HG03280 (cell line): Measurements from ENCODE around the gene RIMKLB.
"Not testable (repeated sequence)": the region's sequence is repeated elsewhere in the genome, so short reads cannot be mapped to it uniquely, and the experiment has no call there.

Experiments used
- ATAC-seq: cut with Tn5 transposase; IDR thresholded peaks from one replicate; pipeline ENCODE4 v1.9.1; 2021; ENCODE audit warnings: mild to moderate bottlenecking, moderate library complexity; ENCODE audit not compliant: unreplicated experiment

The RIMKLB gene

DNA sequence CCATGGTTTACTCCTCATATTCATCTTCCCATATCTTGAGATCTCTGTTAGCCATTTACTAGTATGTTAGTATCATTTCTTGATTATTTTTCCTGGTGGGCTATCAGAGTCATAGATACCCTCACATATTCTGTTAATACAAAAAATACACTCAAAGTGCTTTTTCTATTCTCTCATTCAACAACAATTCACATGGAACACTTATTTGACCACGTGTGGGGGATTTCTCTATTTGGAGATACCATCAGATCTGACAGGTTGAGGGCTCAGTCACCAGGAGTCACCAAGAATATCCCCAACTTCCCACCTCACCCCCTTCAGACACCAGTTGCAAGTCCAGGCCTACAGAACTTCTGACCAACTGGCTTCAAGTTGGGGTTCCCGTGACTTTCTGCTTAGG is 72.7 kb downstream of the RIMKLB start:
- no peak for ATAC-seq

- no peak for ATAC-seq
These were observed 73.3 kb downstream of the RIMKLB start for GRCh38 chr12:8771072-8771471.

- no peak for ATAC-seq
These were observed 75.7 kb downstream of the RIMKLB start for GRCh38 chr12:8773461-8773860.

DNA sequence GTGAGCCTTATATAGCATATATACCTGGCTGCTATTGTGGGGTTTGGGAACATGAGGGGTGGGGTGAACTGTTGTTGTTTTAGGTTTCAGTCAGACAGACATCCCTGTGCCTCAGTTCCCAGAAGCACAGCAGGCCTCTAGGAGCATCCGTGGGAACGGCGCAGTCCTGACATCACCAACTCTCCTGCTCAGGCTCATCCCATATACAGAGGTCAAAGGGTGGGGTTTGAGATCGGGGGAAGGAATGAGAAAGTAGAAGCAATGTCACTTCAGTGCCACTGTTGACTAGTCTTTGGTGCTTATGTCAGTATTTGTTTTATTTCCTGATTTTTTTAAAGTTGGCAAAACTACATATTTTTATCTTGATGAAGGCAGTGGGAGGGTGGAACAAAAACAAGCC is 81.5 kb downstream of the RIMKLB start:
- ATAC-seq: no peak

- no peak for ATAC-seq
These were observed 82.1 kb downstream of the RIMKLB start for GRCh38 chr12:8779862-8780261.

- ATAC-seq: no peak
These were observed 82.6 kb downstream of the RIMKLB start for GRCh38 chr12:8780389-8780788.

GRCh38 chr12:8781381-8782127 is 83.8 kb downstream of the RIMKLB start:
- ATAC-seq: no peak

DNA sequence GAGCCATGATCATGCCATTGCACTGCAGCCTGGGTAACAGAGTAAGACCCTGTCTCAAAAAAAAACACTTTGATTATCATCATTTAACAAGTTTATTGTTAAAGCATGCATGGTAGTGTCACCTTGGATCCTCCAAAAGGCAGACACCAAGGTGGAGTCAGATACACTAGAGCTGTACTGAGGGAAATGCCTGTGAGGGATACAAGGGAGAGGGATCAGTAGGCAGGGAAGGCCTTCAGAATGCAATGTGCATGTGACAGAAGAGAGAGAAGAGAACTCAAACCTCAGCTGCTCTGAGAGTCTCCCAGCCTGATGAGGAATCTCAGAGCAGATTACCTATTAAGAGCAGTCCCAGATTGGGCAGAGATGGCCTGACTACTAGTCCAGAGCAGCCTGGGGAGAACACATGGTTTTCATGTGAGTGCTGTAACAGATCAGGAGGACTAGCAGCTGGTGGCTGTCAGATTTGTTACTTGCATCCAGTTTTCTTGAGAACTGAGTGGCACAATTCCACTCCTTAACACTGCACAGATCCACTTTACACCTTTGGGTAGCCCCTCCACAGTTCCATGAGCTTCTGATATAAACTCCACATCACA is 86.6 kb downstream of the RIMKLB start:
- ATAC-seq: no peak

- no peak for ATAC-seq
These were observed 87.7 kb downstream of the RIMKLB start for GRCh38 chr12:8785499-8785898.

GRCh38 chr12:8787206-8787605 is 89.4 kb downstream of the RIMKLB start:
- ATAC-seq: not testable (repeated sequence)

DNA sequence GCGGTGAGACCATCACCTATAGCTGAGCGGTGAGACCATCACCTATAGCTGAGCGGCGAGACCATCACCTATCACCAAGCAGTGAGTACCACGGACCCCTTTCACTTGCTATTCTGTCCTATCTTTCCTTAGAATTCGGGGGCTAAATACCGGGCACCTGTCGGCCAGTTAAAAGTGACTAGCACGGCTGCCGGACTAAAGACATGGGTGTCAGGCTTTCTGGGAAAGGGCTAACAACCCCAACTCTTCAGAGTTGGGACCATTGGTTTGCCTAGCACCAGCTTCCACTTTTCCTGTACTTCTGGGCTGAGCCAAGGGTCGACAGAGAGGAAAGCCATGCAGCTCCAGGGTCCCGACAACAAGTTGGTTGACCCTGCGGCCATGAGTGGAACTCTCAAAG is 90.9 kb downstream of the RIMKLB start:
- not testable (repeated sequence) for ATAC-seq

DNA sequence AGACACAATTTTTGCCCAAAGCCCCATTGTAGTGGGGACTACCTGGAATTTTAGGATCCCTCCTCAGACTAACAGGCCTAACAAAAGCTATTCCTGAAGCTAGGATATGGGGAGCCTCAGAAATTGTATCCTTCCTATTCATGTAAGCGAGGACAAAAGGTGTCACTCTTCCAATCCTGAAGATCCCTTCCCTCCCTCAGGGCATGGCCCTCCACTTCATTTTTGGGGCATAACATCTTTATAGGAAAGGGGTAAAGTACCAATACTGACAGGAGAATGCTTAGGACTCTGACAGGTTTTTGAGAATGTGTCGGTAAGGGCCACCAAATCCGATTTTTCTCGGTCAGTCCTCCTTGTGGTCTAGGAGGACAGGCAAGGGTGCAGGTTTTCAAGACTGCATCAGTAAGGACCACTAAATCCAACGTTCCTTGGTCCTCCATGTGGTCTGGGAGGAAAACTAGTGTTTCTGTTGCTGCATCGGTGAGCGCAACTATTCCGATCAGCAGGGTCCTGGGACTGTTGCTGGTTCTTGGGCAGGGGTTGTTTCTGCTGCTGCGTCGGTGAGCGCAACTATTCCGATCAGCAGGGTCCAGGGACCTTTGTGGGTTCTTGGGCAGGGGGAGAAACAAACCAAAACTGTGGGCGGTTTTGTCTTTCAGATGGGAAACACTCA is 91.7 kb downstream of the RIMKLB start:
- ATAC-seq: not testable (repeated sequence)

DNA sequence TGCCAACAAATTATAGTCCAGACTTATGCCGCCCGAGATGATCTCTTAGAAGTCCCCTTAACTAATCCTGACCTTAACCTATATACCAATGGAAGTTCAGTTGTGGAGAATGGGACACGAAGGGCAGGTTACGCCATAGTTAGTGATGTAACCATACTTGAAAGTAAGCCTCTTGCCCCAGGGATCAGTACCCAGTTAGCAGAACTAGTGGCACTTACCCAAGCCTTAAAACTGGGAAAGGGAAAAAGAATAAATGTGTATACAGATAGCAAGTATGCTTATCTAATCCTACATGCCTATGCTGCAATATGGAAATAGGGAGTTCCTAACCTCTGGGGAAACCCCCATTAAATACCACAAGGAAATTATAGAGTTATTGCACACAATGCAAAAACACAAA is 95.4 kb downstream of the RIMKLB start:
- ATAC-seq: not testable (repeated sequence)

DNA sequence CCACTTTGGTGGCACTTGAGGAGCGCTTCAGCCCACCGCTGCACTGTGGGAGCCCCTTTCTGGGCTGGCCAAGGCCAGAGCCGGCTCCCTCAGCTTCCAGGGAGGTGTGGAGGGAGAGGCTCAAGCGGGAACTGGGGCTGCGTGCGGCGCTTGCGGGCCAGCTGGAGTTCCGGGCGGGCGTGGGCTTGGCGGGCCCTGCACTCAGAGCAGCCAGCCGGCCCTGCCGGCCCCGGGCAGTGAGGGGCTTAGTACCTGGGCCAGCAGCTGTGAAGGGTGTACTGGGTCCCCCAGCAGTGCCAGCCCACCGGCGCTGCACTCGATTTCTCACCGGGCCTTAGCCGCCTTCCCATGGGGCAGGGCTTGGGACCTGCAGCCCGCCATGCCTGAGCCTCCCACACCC is 96.8 kb downstream of the RIMKLB start:
- not testable (repeated sequence) for ATAC-seq

- no peak for ATAC-seq
These were observed 99.2 kb downstream of the RIMKLB start for GRCh38 chr12:8796831-8797626.

- not testable (repeated sequence) for ATAC-seq
These were observed 103.4 kb downstream of the RIMKLB start for GRCh38 chr12:8801213-8801612.

- ATAC-seq: not testable (repeated sequence)
These were observed 107.0 kb downstream of the RIMKLB start for GRCh38 chr12:8804833-8805232.

- ATAC-seq: not testable (repeated sequence)
These were observed 107.7 kb downstream of the RIMKLB start for GRCh38 chr12:8805487-8805886.

GRCh38 chr12:8807084-8807483 is 109.3 kb downstream of the RIMKLB start:
- ATAC-seq: not testable (repeated sequence)

- ATAC-seq: not testable (repeated sequence)
These were observed 112.3 kb downstream of the RIMKLB start for GRCh38 chr12:8810112-8810511.
